ENCODE measurements around the gene PPP2R5D.

- TF ChIP-seq, protein P1, sequence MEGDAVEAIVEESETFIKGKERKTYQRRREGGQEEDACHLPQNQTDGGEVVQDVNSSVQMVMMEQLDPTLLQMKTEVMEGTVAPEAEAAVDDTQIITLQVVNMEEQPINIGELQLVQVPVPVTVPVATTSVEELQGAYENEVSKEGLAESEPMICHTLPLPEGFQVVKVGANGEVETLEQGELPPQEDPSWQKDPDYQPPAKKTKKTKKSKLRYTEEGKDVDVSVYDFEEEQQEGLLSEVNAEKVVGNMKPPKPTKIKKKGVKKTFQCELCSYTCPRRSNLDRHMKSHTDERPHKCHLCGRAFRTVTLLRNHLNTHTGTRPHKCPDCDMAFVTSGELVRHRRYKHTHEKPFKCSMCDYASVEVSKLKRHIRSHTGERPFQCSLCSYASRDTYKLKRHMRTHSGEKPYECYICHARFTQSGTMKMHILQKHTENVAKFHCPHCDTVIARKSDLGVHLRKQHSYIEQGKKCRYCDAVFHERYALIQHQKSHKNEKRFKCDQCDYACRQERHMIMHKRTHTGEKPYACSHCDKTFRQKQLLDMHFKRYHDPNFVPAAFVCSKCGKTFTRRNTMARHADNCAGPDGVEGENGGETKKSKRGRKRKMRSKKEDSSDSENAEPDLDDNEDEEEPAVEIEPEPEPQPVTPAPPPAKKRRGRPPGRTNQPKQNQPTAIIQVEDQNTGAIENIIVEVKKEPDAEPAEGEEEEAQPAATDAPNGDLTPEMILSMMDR (IDR thresholded peaks at IDR 0.05; ENCODE audit: low read depth, low read length): no peak
- TF ChIP-seq EZH2phosphoT487 (IDR thresholded peaks at IDR 0.05; ENCODE audit: low read depth): no peak
These were observed 14.9 kb upstream of the PPP2R5D start for GRCh38 chr6:42969431-42969830.
